Measurements from ENCODE around the gene DOCK1.

The DOCK1 gene

DNA sequence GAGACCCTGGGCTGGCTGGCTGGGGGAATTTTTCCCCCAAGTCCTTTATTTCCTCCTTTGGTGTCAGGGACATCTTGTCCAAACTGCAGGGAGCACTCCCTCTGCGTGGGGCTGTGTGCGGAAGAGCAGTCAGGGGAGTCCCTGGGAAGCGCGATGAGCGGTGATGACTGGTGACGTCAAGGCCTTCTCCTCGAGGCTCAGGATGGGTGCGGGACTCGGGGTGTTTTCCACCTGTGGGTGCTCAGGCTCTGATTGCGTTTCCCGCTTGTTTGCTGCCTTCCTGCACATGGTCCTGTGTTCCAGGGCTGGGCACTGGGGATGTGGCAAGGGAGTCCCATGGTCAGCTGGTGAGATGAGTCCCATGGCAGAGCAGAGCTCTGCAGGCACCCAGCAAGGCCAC, 101.2 kb downstream of the DOCK1 start:
- Histone ChIP-seq H3K79me2 (ENCODE audit: control insufficient read depth, insufficient read depth, low read length, unreplicated experiment) (no peaks in the 10 kb centered on the region), H3K27me3 (ENCODE audit: insufficient read depth, low read length) (no peaks in the 10 kb centered on the region), H3K4me1 (ENCODE audit: control insufficient read depth, insufficient read depth, low read length, unreplicated experiment) (no peaks in the 10 kb centered on the region), H3K4me3 (ENCODE audit: low read depth, low read length) (no peak overlapping the region), H2AFZ (ENCODE audit: low read length, unreplicated experiment) (no peak overlapping the region), H3K36me3 (ENCODE audit: insufficient read depth, low read length) (peaks cover 3% of the 10 kb centered on the region; the same call in 1 of the 2 replicates), H3K27ac (ENCODE audit: low read depth, low read length) (no peak overlapping the region)

DNA sequence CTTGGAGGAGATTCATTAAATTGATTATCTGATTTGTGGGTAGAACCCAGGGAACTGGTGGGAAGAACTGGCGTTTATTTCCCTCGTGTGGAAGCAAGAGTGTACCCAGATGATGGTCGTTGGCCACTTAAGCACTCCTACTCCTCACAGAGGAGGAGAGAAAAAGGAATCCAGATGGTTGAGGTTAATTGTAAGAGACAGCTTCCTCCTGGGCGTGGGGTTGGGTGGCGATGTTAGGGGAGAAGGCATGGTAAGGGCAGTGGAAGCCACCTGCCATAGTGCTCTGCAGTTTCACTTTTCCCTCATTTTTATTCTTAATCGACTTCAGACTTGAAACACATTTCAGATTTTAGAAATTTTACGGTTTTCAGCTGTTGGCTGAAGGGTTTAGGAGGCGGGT, 104.1 kb downstream of the DOCK1 start:
- H3K79me2 ChIP-seq (ENCODE audit: control insufficient read depth, insufficient read depth, low read length, unreplicated experiment) = no peaks in the 10 kb centered on the region

DNA sequence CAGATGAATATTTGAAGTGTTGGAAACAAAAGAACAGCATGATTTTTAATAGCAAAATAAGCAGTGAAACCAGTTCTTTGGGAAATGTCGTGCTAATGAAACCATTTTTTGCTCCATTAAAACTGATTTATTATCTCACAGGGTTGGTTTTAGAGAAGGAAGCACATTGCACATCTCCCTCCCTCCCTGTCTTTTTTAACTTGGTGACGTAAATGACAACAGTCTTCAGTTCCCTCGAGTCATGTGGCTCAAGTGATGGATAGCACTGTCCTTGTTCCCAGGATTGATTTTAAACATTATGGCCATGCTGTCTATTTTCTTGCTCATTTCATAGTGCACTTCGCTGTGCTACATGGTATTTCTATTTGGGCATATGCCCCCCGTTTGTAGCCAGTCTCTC, 105.9 kb downstream of the DOCK1 start:
- no peak overlapping the region for H3K4me3 ChIP-seq (ENCODE audit: low read depth, low read length)
- H3K4me1 ChIP-seq (ENCODE audit: control insufficient read depth, insufficient read depth, low read length, unreplicated experiment) = no peaks in the 10 kb centered on the region
- no peak overlapping the region for H3K27ac ChIP-seq (ENCODE audit: low read depth, low read length)
- no peaks in the 10 kb centered on the region for H3K79me2 ChIP-seq (ENCODE audit: control insufficient read depth, insufficient read depth, low read length, unreplicated experiment)
- H3K36me3 ChIP-seq (ENCODE audit: insufficient read depth, low read length) = peaks cover 3% of the 10 kb centered on the region; the same call in 1 of the 2 replicates
- no peaks in the 10 kb centered on the region for H3K27me3 ChIP-seq (ENCODE audit: insufficient read depth, low read length)
- no peak overlapping the region for H2AFZ ChIP-seq (ENCODE audit: low read length, unreplicated experiment)

More for the DNA sequence above, 104.1 kb downstream of the DOCK1 start:
- Histone ChIP-seq H3K4me3 (ENCODE audit: low read depth, low read length) (no peak overlapping the region), H2AFZ (ENCODE audit: low read length, unreplicated experiment) (no peak overlapping the region), H3K27me3 (ENCODE audit: insufficient read depth, low read length) (no peaks in the 10 kb centered on the region), H3K4me1 (ENCODE audit: control insufficient read depth, insufficient read depth, low read length, unreplicated experiment) (no peaks in the 10 kb centered on the region), H3K36me3 (ENCODE audit: insufficient read depth, low read length) (peaks cover 3% of the 10 kb centered on the region; the same call in 1 of the 2 replicates), H3K27ac (ENCODE audit: low read depth, low read length) (no peak overlapping the region)

DNA sequence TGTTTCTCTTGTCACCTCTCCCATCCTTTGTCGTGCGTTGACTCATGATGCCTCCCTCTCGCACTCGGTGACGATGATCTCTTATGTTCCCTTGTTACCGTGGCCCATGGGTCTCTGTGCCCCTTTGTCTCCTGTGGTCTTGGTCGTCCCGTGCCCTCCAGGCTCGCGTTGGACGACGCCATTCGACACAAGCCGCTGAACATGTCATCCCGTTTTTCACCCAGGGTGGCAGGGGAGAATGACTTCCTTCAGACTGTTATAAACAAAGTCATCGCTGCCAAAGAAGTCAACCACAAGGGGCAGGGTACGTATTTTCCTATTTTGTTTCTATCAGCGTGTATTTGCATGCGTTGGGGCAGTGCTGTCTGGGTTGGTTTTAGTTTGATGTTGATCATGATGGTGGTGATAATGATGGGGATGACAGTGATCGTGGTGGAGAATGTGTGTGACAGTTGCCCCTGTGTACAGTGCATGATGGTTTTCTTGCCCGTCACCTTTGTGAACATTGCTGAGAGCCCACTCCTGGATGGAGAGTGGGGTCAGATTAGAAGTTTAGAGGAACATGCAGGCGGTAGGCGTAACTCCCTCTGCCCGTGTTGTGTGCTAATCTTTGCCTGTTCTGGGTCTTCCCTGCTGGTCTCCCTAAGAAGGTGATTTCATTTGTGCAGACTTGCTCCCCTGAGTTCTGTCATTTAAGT, 107.0 kb downstream of the DOCK1 start:
- Histone ChIP-seq H3K4me3 (ENCODE audit: low read depth, low read length) (no peak overlapping the region), H3K79me2 (ENCODE audit: control insufficient read depth, insufficient read depth, low read length, unreplicated experiment) (no peaks in the 10 kb centered on the region), H3K4me1 (ENCODE audit: control insufficient read depth, insufficient read depth, low read length, unreplicated experiment) (no peaks in the 10 kb centered on the region), H2AFZ (ENCODE audit: low read length, unreplicated experiment) (no peak overlapping the region), H3K36me3 (ENCODE audit: insufficient read depth, low read length) (peaks cover 3% of the 10 kb centered on the region; the same call in 1 of the 2 replicates), H3K27ac (ENCODE audit: low read depth, low read length) (no peak overlapping the region), H3K27me3 (ENCODE audit: insufficient read depth, low read length) (no peaks in the 10 kb centered on the region)

DNA sequence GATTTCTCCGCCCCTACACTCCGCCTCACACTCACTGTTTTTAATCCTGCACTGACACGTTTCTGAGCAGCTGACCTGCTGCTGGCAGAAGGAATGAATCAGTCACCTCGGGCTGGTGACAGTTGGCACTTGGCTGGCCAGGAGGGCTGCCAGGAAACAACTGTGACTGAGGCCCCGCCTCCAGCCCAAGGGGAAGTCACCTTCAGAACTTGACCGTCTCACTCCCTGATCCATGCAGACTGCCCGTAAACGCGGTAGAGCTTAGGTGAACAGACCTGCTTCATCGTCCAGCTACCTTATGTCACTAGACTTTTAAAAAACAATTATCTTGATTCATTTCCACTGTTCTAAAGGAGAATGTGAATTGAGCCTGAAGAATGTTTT, 107.5 kb downstream of the DOCK1 start:
- peaks cover 3% of the 10 kb centered on the region; the same call in 1 of the 2 replicates for H3K36me3 ChIP-seq (ENCODE audit: insufficient read depth, low read length)
- H3K79me2 ChIP-seq (ENCODE audit: control insufficient read depth, insufficient read depth, low read length, unreplicated experiment) = no peaks in the 10 kb centered on the region
- H3K27me3 ChIP-seq (ENCODE audit: insufficient read depth, low read length) = no peaks in the 10 kb centered on the region
- no peak overlapping the region for H3K27ac ChIP-seq (ENCODE audit: low read depth, low read length)
- no peaks in the 10 kb centered on the region for H3K4me1 ChIP-seq (ENCODE audit: control insufficient read depth, insufficient read depth, low read length, unreplicated experiment)
- no peak overlapping the region for H2AFZ ChIP-seq (ENCODE audit: low read length, unreplicated experiment)
- H3K4me3 ChIP-seq (ENCODE audit: low read depth, low read length) = no peak overlapping the region

DNA sequence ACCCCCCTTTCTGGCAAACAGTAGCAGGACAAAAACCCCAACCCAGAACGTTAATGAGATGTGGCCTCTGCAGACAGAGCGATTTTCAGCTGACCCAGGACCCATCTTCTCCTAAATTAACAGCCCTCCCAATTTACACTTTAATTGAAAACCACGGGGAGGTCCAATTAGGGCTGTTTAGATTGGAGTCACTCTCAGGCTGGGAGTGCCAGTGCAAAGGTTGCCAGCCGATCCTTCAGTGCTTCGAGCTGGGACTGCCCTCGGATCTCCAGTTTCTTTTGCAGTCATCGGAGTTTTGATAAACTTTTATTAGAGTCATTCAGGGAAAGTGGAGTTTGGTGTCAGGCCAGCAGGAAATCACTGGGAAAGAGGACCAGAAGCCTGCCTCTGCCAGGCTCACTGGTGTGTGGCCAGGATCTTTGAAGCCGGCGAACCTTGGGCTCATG, 108.0 kb downstream of the DOCK1 start:
- Histone ChIP-seq H3K4me3 (ENCODE audit: low read depth, low read length) (no peak overlapping the region), H3K79me2 (ENCODE audit: control insufficient read depth, insufficient read depth, low read length, unreplicated experiment) (no peaks in the 10 kb centered on the region), H3K27me3 (ENCODE audit: insufficient read depth, low read length) (no peaks in the 10 kb centered on the region), H2AFZ (ENCODE audit: low read length, unreplicated experiment) (no peak overlapping the region), H3K36me3 (ENCODE audit: insufficient read depth, low read length) (peaks cover 3% of the 10 kb centered on the region; the same call in 1 of the 2 replicates), H3K4me1 (ENCODE audit: control insufficient read depth, insufficient read depth, low read length, unreplicated experiment) (no peaks in the 10 kb centered on the region), H3K27ac (ENCODE audit: low read depth, low read length) (no peak overlapping the region)

DNA sequence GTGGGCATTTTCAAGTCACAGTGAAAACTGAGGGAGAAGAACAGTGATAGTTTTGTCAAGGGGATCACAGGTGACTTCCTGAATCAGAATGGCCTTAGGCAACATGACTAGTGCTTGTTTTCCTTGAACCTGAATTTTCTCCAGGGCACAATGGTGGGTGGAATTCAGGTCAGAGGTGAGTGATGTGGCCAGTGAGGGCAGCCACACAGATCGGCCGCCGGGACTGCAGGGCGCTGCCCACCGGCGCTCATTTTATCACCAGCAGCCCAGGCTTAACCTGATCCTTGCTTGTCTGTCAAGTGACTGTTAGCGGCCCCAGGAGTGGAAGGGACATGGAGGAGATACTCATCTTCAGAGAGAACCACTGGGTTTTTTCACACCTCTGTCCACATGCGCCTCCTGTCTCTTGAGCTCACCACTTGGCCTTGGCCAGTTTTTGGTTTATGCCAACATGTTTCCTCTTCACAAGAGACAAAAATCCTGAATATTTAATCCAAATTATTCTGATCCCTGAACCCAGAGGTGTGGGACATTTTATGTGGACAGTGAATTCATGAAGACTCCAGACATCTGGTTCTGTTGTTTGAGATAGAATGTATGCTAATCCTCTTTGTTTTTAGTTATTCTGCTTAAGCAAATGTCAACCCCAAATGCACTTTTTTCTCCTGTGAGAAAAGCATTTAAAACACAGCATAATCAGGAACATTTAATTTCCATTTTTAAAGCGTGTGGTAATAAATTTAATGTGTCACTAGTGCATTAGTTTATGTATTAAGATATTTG, 108.7 kb downstream of the DOCK1 start:
- Histone ChIP-seq H3K36me3 (ENCODE audit: insufficient read depth, low read length) (peaks cover 3% of the 10 kb centered on the region; the same call in 1 of the 2 replicates), H3K4me3 (ENCODE audit: low read depth, low read length) (no peak overlapping the region)

DNA sequence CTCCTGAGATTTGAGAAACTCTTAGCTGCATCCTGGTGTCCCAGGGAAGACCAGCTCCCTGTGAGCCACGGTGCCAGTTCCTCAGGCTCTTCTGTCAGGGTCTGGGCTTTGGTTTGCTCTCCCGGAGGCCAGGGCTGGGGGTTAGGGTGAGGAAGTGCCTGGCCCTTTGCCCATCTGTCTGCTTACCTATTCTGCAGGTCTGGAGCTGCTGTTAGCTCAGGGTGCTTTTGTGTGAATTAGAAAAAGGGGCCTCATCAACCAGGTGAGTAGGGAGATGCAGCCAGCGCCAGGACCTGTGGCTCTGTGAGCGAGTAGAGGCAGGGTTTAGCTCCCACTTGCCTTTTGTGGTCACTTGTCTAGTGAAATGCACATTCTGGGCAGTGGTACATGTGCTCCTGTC, 109.4 kb downstream of the DOCK1 start:
- Histone ChIP-seq H3K4me1 (ENCODE audit: control insufficient read depth, insufficient read depth, low read length, unreplicated experiment) (no peaks in the 10 kb centered on the region), H2AFZ (ENCODE audit: low read length, unreplicated experiment) (no peak overlapping the region), H3K4me3 (ENCODE audit: low read depth, low read length) (no peak overlapping the region), H3K27me3 (ENCODE audit: insufficient read depth, low read length) (no peaks in the 10 kb centered on the region), H3K27ac (ENCODE audit: low read depth, low read length) (no peak overlapping the region), H3K79me2 (ENCODE audit: control insufficient read depth, insufficient read depth, low read length, unreplicated experiment) (no peaks in the 10 kb centered on the region), H3K36me3 (ENCODE audit: insufficient read depth, low read length) (peaks cover 3% of the 10 kb centered on the region; the same call in 1 of the 2 replicates)

More for the DNA sequence above, 108.7 kb downstream of the DOCK1 start:
- Histone ChIP-seq H3K79me2 (ENCODE audit: control insufficient read depth, insufficient read depth, low read length, unreplicated experiment) (no peaks in the 10 kb centered on the region), H2AFZ (ENCODE audit: low read length, unreplicated experiment) (no peak overlapping the region), H3K27ac (ENCODE audit: low read depth, low read length) (no peak overlapping the region), H3K27me3 (ENCODE audit: insufficient read depth, low read length) (no peaks in the 10 kb centered on the region), H3K4me1 (ENCODE audit: control insufficient read depth, insufficient read depth, low read length, unreplicated experiment) (no peaks in the 10 kb centered on the region)

DNA sequence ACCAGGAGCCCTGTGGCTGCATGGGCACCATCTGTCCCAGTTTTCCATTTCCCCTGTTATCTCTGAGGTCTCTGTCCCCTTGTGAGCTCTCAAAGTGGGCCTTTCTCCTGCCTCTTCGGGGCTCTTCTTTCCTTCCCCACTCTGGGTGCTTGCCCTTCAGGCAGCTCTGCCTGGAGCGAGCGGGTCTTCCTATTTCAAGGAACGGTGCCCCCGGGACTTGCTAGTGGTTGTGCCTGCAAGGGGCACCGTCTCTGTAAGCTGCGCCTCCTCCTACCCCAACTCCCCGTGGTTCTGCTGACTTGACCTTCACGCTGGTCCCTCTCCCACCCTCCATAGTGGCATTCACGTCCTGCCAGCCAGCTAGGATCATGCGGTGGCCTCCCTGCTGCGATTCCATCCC, 110.1 kb downstream of the DOCK1 start:
- Histone ChIP-seq H3K36me3 (ENCODE audit: insufficient read depth, low read length) (peaks cover 3% of the 10 kb centered on the region; the same call in 1 of the 2 replicates), H3K4me3 (ENCODE audit: low read depth, low read length) (no peak overlapping the region), H2AFZ (ENCODE audit: low read length, unreplicated experiment) (no peak overlapping the region), H3K4me1 (ENCODE audit: control insufficient read depth, insufficient read depth, low read length, unreplicated experiment) (no peaks in the 10 kb centered on the region), H3K27ac (ENCODE audit: low read depth, low read length) (no peak overlapping the region), H3K27me3 (ENCODE audit: insufficient read depth, low read length) (no peaks in the 10 kb centered on the region), H3K79me2 (ENCODE audit: control insufficient read depth, insufficient read depth, low read length, unreplicated experiment) (no peaks in the 10 kb centered on the region)

DNA sequence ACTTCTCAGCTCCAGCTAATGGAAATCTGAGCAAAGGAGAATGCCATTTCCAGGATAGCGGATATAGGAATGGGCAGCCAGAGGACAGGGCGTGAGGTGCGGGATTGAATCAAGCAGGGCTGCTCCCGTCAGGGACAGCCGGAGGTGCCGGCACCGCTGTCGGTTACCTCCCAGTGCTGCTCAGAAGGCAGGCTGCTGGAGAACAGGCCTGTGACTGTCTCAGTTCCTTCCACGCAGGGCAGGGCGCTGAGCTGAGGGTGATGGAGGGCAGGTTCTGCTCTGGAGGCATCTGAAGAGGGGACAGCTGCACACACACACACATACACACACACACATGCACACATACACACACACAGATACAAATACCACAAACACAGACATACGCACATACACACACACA, 111.1 kb downstream of the DOCK1 start:
- Histone ChIP-seq H3K79me2 (ENCODE audit: control insufficient read depth, insufficient read depth, low read length, unreplicated experiment) (no peaks in the 10 kb centered on the region), H2AFZ (ENCODE audit: low read length, unreplicated experiment) (no peak overlapping the region), H3K4me3 (ENCODE audit: low read depth, low read length) (no peak overlapping the region), H3K27me3 (ENCODE audit: insufficient read depth, low read length) (no peaks in the 10 kb centered on the region), H3K36me3 (ENCODE audit: insufficient read depth, low read length) (peaks cover 2% of the 10 kb centered on the region; the same call in 1 of the 2 replicates), H3K27ac (ENCODE audit: low read depth, low read length) (no peak overlapping the region), H3K4me1 (ENCODE audit: control insufficient read depth, insufficient read depth, low read length, unreplicated experiment) (no peaks in the 10 kb centered on the region)

All from ACC112 (cell line).